Left kidney (tissue), 2 donors: ENCODE results near the gene REC114. TPM values are rescaled to one million over a fixed set of nuclear protein-coding genes. Genes with fewer than 3 reads are reported as not detected.

ENCODE experiments used
- DNase-seq: peaks from one replicate; pipeline ENCODE4 v3.0.0-alpha.2; 2013
- polyA plus RNA-seq: library from polyadenylated mRNA; unstranded; fragments of 120-200 nt; gene quantifications from one replicate; pipeline ENCODE4 v1.2.1, GENCODE V29; 2013; ENCODE audit not compliant: insufficient read length

REC114 gene
- polyA plus RNA-seq, 1 donor, result not detected

- no peak for DNase-seq
Observed at GRCh38 chr15:73605759-73606436, 162.9 kb downstream of the REC114 start.

- no peak for DNase-seq
Observed at GRCh38 chr15:73607405-73607804, 164.4 kb downstream of the REC114 start.

GRCh38 chr15:73607843-73608242 is 164.9 kb downstream of the REC114 start:
- no peak for DNase-seq

- DNase-seq, result no peak
Observed at GRCh38 chr15:73608475-73608874, 165.5 kb downstream of the REC114 start.

GRCh38 chr15:73608941-73609340 is 166.0 kb downstream of the REC114 start:
- DNase-seq, result no peak

Other genes starting within 250 kb of the REC114 start
- gene HCN4, start 74.2 kb upstream of the REC114 start, polyA plus RNA-seq, result 1.2 TPM
- gene NPTN, start 190.2 kb downstream of the REC114 start, polyA plus RNA-seq, result 187 TPM
- gene CD276, start 241.2 kb downstream of the REC114 start, polyA plus RNA-seq, result 152 TPM